K562 (cell line): Measurements from ENCODE around the gene ABCC5. TPM values are rescaled to one million over a fixed set of nuclear protein-coding genes. Genes with fewer than 3 reads are reported as not detected.
A peak's percentile ranks its signal among the peaks of the same experiment; 100 is the strongest.

Experiments used
- CEBPG ChIP-seq, 3 experiments: fragments of 200-800 bp in 1 of 3; sonication (Bioruptor generic) in 1 of 3; sonication (generic) in 1 of 3; formaldehyde crosslinking in 1 of 3; IDR thresholded peaks in 2 of 3; conservative IDR thresholded peaks in 1 of 3; 2 replicates each; pipeline versions ENCODE4 v1.6.1 to v1.8.0; 2016 to 2022; ENCODE audit warnings: missing compliant biosample characterization in 2 of 3, missing genetic modification characterization in 2 of 3, mild to moderate bottlenecking in 1 of 3, missing genetic modification reagents in 1 of 3
- CLOCK ChIP-seq: fragments of 250-450 bp; sonication (Bioruptor Pico); IDR thresholded peaks from 2 replicates; pipeline ENCODE4 v1.4.0; 2020; ENCODE audit warnings: mild to moderate bottlenecking, moderate library complexity, borderline replicate concordance
- E2F8 ChIP-seq: fragments of 450-650 bp; IDR thresholded peaks from 2 replicates; pipeline ENCODE4 v1.7.1; 2018; ENCODE audit warnings: mild to moderate bottlenecking, low read depth; ENCODE audit not compliant: partially characterized antibody
- ESRRA ChIP-seq: fragments of 450-650 bp; IDR thresholded peaks from 2 replicates; pipeline ENCODE4 v1.6.1; 2014; ENCODE audit warnings: low read depth, mild to moderate bottlenecking, moderate library complexity, borderline replicate concordance
- JUND ChIP-seq, 2 experiments: IDR thresholded peaks; 2 replicates in 1 of 2; 3 replicates in 1 of 2; pipeline ENCODE4 v1.6.1; 2011; ENCODE audit warnings: borderline replicate concordance in 2 of 2, low read depth in 2 of 2, low read length in 2 of 2, improper control_type of control experiment in 1 of 2, missing biosample characterization in 1 of 2, missing genetic modification characterization in 1 of 2, missing genetic modification reagents in 1 of 2
- MTA1 ChIP-seq: fragments of 450-650 bp; IDR thresholded peaks from 2 replicates; pipeline ENCODE4 v1.6.1; 2017; ENCODE audit warnings: borderline replicate concordance
- UBTF ChIP-seq, 2 experiments: IDR thresholded peaks; 2 replicates each; pipeline ENCODE4 v1.6.1; 2012; ENCODE audit warnings: improper control_type of control experiment in 2 of 2, low read depth in 2 of 2, low read length in 2 of 2, borderline replicate concordance in 1 of 2
- polyA plus RNA-seq, 8 experiments: library from polyadenylated mRNA; depleted of rRNA in 4 of 8; stranded (reverse) in 5 of 8; unstranded in 3 of 8; fragments of >200 nt; fragmentation: Nextera tagmentation in 2 of 8; fragmentation: Illumina TruSeq in 1 of 8; extraction: Ambion mirVana in 2 of 8; extraction: Trizol in 1 of 8; gene quantifications; 2 replicates each; pipeline versions ENCODE4 v1.2.1 to v1.2.3, GENCODE V29; 2011 to 2014; ENCODE audit warnings: inconsistent platforms in 1 of 8, missing spikeins in 1 of 8
- total RNA-seq, 7 experiments: library from RNA; depleted of rRNA in 6 of 7; stranded (reverse); fragments of >200 nt in 6 of 7; fragmentation: Illumina TruSeq in 2 of 7; extraction: Trizol in 2 of 7; gene quantifications; 2 replicates each; pipeline versions ENCODE4 v1.2.1 to v1.2.3, GENCODE V29; 2011 to 2021; ENCODE audit warnings: low replicate concordance in 1 of 7

Gene ABCC5
- total and polyA plus RNA-seq, 9 of the 15 experiments (the other 6 are each of a cell fraction or from before 2014, with no cell fraction given), result 22.0 to 53.0 (median 41.9) TPM

- no peak for TF ChIP-seq E2F8
- TF ChIP-seq JUND (IDR thresholded peaks at IDR 0.05; ENCODE audit: borderline replicate concordance, low read depth, low read length), result peak; percentile 34; the same call in 1 of the 2 replicates
- TF ChIP-seq JUND (tag; IDR thresholded peaks at IDR 0.05; ENCODE audit: borderline replicate concordance, low read depth, low read length), result no peak; the same call in 2 of the 3 replicates
- peak; percentile 71 for TF ChIP-seq CEBPG (CRISPR knock-in tag; IDR thresholded peaks at IDR 0.05)
- peak; percentile 84 to 95 for TF ChIP-seq CEBPG (tag; conservative IDR thresholded peaks at IDR 0.05 in 1 of 2, IDR thresholded peaks at IDR 0.05 in 1 of 2)
- TF ChIP-seq CLOCK (CRISPR knock-in tag), result no peak
- TF ChIP-seq UBTF (IDR thresholded peaks at IDR 0.05; ENCODE audit: borderline replicate concordance in 1 of 2, low read depth in 2 of 2, low read length in 2 of 2), result no peak
- TF ChIP-seq MTA1, result peak; percentile 67; the same call in 1 of the 2 replicates
- peak; percentile 73 for TF ChIP-seq ESRRA
Measured at GRCh38 chr3:183911763-183912506, 105.7 kb downstream of the ABCC5 start (continued).
